ENCODE results near the gene MASP1.

DNA sequence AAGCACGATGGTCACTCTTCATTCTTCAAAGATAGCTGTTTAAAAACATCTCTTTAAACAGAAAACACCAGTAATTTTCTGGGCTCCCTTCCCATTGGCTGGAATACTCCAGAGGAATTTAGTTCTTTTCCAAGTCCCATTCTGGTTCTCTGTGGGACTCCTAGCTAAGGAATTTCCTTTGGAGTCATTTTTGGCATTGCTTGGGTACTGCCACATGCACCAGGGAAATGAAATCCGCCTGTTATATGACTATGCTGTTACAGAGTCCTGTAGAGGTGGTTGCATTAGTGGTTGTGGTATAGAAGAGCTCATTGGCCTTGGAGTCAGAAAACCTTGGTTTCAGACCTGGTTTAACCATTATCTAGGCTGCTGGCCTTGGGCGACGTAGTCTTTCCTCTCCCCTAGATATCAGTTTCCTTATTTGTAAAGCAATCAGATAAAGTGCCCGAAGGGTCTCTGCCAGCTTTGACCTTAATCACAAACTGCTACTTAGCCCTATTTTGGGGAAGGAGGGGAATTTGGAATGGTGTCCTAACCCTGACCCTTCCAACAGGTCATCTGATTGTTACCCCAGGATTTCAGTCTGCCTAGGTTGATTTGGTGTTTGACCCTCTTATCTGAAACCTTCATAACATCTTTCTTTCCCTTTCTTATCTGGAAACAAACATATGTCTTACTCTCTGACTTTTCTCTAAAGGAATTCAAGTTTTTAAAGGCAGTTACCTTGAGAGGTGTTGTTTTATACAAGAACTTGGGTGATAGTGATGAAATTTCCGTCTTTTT is 80.8 kb downstream of the MASP1 start:
- TF ChIP-seq, protein P1, sequence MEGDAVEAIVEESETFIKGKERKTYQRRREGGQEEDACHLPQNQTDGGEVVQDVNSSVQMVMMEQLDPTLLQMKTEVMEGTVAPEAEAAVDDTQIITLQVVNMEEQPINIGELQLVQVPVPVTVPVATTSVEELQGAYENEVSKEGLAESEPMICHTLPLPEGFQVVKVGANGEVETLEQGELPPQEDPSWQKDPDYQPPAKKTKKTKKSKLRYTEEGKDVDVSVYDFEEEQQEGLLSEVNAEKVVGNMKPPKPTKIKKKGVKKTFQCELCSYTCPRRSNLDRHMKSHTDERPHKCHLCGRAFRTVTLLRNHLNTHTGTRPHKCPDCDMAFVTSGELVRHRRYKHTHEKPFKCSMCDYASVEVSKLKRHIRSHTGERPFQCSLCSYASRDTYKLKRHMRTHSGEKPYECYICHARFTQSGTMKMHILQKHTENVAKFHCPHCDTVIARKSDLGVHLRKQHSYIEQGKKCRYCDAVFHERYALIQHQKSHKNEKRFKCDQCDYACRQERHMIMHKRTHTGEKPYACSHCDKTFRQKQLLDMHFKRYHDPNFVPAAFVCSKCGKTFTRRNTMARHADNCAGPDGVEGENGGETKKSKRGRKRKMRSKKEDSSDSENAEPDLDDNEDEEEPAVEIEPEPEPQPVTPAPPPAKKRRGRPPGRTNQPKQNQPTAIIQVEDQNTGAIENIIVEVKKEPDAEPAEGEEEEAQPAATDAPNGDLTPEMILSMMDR (conservative IDR thresholded peaks at IDR 0.05; ENCODE audit: low read depth, low read length), result no peak
- TF ChIP-seq POLR2A (IDR thresholded peaks at IDR 0.05; ENCODE audit: low read depth, low read length) (no peak), SMC3 (IDR thresholded peaks at IDR 0.05; ENCODE audit: low read depth, low read length) (no peak), NFE2L2 (IDR thresholded peaks at IDR 0.05; ENCODE audit: low read depth, low read length) (no peak), CHD1 (IDR thresholded peaks at IDR 0.05; ENCODE audit: low read depth, low read length) (no peak), RFX5 (IDR thresholded peaks at IDR 0.05; ENCODE audit: low read depth, low read length) (no peak), MXI1 (IDR thresholded peaks at IDR 0.05; ENCODE audit: borderline replicate concordance, low read depth, low read length) (no peak), RAD21 (IDR thresholded peaks at IDR 0.05; ENCODE audit: low read length) (no peak), BHLHE40 (IDR thresholded peaks at IDR 0.05; ENCODE audit: low read depth, low read length) (no peak)
- TF ChIP-seq, protein P2, sequence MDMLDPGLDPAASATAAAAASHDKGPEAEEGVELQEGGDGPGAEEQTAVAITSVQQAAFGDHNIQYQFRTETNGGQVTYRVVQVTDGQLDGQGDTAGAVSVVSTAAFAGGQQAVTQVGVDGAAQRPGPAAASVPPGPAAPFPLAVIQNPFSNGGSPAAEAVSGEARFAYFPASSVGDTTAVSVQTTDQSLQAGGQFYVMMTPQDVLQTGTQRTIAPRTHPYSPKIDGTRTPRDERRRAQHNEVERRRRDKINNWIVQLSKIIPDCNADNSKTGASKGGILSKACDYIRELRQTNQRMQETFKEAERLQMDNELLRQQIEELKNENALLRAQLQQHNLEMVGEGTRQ (IDR thresholded peaks at IDR 0.05; ENCODE audit: low read depth, low read length), result no peak

Data from IMR-90 (cell line).